Hematopoietic multipotent progenitor cell treated with erythropoietin and hydrocortisone succinate and interleukin-3 and kit ligand, for 4 days (in vitro differentiated cells): ENCODE measurements around the gene ZBTB47.

Source experiments
- DNase-seq: peaks from one replicate; pipeline ENCODE4 v3.0.0-alpha.2; 2015

ZBTB47 gene

DNA sequence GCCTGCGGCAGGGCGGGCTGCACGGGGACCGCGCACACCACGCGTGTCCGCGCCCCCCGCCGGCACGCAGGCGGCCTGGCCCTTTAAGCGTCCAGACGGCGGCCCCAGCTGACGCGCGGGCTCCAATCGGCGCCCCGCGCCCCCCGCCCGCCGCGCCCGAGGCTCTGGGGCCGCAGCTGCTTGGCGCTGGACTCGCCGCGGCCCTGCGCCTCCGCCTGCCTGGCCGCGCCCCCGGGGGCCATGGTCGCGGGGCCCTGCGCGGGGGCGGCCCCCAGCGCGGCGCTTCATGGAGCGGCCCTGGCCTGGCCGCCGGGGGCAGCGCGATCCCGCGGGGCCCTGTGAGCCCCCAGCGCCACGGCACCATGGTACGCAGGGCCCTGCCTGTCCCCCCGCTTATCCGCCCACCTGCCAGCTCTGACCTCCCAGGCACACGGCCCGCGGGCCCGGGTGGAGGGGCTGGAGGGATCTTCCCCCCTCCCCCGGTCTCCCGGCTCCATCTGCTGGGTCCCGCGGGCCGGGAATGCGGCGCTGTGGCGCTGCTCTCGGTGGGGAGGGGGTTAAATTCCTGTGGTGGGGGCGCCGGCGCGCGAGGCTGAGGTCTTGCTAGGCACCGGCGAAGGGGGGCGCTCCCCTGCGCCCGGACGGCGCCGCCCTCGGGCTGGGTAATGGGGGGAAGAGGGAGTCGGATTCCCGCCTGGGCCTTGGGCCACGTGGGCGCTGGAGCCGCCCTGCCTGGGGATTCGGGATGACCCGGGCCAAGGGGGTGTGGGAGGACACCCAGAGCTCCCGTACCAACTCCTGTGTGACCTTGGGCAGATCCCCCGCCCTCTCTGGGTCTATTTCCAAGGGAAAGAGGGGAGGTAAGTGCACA lies 1.1 kb downstream of the ZBTB47 start:
- DNase-seq, result peak; percentile 60

DNA sequence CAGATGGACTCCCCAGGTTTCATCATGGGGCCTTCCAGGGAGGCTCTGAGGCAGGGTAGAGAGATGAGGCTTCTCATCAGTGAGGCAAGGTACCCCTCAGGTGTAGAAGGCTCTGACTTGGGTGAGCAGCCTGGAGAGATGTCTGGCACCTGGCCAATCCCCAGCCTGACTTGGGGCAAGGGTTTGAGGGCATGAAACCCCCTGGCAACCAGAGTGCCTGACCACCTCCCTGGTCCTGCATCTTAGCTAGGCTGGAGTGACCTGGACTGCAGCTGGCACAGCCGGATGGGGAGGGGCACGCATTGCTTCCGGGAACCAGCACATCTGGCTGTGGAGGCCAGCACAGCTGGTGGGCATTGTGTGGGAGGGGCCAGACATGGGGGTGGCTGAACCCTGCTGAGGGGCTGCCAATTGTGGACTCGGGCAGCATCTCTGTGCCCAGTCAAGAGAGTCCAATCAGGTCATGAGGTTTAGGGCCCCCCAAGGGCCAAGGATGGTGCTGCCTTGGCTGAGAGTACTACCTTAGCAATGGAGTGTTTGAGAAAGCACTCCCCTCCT lies 1.9 kb downstream of the ZBTB47 start:
- DNase-seq, result no peak

DNA sequence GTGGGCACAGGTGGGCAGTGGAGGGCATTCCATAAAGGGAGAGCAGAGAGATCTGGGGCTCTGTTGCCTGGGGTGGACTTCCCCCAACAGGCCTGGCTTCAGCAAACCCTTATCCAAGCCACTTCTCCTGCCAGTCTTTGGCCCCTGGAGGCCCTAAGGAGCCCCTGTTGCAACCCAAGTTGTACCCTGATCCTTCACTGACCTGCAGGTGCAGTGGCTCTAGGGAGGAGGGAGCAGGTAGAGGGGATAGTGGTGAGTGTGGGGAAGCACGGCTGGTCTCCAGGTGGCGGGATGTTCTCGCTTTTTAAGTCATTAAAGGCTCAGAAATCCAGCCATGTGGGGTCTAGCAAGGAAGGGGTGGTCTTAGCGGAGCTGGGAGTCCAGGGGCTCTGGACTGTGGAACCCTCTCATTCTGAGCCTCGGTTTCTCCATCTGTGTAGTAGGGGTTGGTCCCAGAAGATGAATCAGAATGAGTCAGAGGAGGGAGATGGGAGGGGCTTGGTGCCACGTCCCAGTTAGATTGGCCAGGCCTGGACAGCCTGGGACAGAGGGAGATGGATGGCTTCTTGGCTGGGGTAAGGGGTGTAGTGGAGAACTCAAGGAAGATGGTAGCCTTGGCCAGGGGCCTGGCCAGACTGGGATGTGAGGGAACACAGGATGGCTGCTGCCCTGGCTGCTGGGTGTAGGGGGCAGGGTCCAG lies 2.6 kb downstream of the ZBTB47 start:
- DNase-seq, result no peak

DNA sequence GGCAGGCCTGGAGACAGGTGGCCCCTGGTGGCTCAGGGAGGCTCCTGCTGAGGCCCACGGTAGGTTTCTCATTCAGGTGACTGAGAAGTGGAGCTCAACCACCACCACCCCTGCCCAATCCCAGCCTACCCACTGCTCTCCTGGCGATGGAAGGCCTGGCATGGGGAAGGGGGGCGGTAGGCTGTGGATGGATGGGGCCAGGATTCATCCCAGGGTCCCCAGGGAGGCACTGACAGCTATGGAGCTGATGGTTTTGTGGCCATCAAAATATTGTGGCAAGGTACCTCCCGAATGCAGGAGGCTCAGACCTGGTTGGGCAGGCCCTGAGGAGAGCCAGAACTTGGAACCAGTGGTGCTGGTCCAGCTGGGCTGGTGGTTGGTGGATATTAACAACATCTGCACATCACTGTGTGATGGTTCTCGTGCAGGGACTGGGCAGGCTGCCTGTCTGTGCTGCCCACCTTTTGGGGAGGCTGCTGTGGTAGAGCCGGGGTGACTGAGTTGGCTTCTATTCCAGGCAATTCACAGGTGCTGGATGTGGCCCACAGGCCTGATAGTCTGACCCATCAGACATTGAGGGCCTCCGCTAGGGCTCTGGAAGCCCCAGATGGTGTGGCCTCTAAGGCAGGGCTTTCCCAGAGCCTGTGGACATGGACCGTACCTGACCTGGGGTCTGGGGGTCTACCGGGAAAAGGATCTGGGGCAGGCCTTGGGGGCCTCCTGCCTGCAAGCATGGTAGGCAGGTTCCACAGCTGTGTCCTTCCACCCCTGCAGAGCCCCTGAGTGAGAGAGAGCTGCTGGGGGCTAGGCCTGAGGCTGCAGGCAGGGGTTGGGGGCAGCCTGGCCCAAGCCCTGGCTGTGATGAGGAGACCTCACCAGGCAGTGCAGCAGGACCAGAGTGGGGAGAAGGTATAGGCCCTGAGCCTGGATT lies 3.4 kb downstream of the ZBTB47 start:
- no peak for DNase-seq

DNA sequence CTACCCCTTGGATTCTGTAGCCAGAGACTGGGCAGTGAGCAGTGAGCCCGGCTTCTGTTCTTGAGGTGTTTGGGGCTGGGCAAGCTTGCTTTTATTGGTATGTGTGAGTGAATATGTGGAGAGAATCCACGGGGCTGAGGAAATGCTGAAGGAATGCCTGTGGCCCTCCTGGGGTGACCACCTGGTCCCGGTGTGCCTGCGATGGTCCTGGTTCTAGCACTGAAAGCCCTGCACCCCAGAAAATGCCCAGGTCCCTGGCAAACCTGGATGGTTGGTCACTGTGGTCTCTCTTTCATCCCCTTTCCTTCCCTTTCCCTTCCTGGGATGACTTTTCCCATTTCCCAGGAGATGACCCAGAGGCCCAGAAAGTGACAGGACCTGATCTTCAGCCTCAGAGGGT lies 4.2 kb downstream of the ZBTB47 start:
- no peak for DNase-seq

DNA sequence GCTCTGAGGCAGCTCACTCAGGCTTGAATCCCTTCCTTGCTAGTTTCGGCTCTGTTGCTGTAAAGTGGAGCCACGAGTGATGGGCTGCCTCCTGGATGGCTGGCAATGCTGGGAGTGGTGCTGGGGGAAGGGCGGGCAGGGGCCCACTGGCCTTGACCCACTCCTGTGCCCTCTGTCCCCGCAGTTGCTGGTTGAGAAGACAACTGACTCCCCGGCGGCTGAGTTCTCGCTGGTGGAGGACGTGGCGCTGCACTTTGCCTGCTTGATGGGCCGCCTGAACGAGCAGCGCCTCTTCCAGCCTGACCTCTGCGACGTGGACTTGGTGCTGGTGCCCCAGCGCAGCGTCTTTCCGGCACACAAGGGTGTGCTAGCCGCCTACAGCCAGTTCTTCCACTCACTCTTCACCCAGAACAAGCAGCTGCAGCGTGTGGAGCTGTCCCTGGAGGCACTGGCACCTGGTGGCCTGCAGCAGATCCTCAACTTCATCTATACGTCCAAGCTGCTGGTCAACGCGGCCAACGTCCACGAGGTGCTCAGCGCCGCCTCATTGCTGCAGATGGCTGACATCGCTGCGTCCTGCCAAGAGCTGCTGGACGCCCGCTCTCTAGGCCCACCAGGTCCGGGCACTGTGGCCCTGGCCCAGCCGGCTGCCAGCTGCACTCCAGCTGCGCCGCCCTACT lies 4.7 kb downstream of the ZBTB47 start:
- no peak for DNase-seq

DNA sequence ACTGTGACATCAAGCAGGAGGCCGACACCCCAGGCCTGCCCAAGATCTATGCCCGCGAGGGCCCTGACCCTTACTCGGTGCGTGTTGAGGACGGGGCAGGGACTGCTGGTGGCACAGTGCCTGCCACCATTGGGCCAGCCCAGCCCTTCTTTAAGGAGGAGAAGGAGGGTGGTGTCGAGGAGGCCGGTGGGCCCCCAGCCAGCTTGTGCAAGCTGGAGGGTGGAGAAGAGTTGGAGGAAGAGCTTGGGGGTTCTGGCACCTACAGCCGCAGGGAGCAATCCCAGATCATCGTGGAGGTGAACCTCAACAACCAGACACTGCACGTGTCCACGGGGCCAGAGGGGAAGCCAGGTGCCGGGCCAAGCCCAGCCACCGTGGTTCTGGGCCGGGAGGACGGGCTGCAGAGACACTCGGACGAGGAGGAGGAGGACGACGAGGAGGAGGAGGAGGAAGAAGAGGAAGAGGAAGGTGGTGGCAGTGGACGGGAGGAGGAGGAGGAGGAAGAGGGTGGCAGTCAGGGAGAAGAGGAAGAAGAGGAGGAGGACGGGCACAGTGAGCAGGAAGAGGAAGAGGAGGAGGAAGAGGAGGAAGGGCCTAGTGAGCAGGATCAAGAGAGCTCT lies 5.4 kb downstream of the ZBTB47 start:
- DNase-seq, result no peak

DNA sequence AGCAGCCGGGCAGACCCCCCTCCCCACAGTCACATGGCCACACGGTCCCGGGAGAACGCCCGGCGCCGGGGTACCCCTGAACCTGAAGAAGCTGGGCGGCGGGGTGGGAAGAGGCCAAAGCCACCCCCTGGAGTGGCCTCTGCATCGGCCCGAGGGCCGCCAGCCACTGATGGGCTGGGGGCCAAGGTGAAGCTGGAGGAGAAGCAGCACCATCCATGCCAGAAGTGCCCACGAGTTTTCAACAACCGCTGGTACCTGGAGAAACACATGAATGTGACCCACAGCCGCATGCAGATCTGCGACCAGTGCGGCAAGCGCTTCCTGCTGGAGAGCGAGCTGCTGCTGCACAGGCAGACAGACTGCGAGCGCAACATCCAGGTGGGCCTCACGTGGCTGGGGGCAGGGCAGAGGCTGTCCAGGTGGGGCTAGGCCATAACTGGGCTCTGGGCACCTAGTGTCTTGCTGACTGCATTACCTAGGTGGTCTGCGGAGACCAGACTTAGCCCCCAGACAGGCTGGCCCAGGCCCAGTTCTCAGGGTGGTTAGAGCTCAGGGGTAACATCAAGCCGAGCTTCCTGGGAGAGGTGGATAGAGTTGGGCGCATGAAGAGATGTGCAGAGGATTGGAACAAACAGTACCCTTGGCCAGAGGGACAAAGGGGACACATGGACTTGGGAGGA lies 6.1 kb downstream of the ZBTB47 start:
- no peak for DNase-seq

DNA sequence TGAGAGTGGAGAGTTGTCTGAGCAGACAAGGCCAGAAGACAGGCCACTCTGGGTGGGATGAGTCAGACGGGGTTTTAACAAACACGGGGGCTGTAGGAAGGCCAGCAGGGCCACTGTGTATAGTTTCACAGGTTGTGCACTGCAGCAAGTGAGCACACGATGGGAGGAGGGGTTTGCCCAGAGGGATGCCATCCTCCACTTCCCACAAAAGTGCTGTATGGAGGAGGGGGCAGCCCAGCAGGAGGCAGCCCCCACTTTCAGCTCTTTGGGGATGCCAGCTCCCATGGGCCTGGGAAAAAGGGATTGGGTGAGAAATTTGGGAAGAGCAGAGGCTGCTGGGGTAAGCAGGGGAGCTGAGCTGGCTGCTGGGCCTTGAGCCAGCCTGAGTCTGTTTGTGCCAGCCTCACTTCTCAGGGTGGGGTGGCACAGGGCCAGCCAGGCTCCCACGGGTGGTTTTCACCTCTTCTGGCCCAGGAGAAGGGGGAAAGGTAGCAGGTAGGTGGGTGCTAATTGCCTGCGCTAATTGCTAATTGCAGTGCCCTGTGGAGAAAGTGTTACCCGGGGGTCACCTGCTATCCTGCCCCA lies 6.7 kb downstream of the ZBTB47 start:
- DNase-seq, result no peak

DNA sequence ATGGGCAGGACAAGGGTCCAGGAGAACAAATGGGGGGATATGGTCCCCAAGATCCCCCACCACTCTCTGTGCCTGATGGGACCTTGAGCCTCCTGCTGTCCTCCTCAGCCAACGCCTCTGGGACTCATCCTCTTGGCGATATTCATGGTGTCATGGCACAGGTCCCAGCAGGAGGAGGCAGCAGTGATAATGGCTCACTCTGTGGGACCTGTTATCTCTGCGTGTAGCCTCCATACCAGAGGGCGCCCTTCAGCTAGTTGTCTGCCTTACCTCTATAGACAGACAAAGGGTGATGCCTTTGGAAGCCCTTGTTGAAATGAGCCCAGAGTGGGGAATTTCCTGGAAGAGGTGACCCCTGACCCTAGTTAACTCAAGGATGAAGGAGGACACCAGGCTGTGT lies 7.4 kb downstream of the ZBTB47 start:
- DNase-seq, result peak; percentile 71

DNA sequence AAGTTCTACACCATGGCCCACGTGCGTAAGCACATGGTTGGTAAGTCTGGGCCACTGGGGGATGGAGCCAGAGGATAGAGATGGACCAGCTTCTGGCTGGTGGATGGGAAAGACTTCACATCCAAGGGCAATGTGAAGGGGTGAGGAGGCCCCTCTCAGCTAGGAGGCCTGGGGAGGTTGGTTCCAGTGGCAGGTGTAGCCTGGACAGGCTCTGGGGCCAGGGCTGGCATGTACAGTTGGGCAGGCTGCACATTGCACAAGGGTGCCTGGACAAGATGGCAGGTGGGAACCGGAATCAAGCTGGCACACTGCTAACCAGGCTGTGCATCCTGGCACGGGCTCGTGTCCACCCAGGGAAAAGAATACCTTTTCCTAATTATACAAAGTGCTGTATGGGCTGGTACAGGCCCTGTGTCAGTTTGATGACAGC lies 8.1 kb downstream of the ZBTB47 start:
- DNase-seq, result no peak

DNA sequence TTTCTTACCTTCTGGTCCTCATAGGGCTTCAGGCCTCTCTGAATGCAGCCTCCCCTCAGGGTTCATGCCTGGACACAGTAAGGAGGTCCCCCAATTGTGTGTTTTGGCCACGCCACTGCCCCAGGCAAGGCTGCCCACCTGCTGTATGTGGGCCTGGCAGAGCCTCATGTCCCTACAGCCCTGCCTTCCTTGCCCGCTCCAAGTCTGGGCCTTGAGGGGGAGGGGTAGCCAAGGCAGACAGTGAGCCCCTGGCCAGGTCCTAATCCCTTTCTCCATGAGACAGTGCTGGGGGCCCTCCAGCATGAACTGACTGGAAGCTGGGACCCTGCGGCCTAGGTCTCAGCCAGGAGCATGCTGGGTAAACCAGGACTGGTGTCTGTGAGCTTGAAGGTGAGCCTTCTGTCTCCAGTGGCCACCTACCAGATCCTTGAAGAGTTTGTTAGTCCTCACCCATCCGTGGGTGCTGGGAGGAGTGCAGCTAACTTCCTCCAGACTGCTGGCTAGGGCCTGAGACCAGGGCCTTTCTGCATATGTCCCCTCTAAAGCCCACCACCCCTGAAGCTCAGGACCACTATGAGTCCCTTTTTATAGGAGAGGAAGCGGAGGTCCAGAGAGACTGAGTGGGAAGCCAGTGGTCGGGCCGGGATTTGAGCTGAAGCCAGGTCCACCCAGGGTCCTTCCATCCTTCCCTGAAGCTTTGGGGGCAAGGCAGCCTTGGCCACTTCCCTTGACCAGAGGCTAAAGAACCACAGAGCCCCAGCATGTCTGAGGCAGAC lies 8.7 kb downstream of the ZBTB47 start:
- DNase-seq, result no peak

DNA sequence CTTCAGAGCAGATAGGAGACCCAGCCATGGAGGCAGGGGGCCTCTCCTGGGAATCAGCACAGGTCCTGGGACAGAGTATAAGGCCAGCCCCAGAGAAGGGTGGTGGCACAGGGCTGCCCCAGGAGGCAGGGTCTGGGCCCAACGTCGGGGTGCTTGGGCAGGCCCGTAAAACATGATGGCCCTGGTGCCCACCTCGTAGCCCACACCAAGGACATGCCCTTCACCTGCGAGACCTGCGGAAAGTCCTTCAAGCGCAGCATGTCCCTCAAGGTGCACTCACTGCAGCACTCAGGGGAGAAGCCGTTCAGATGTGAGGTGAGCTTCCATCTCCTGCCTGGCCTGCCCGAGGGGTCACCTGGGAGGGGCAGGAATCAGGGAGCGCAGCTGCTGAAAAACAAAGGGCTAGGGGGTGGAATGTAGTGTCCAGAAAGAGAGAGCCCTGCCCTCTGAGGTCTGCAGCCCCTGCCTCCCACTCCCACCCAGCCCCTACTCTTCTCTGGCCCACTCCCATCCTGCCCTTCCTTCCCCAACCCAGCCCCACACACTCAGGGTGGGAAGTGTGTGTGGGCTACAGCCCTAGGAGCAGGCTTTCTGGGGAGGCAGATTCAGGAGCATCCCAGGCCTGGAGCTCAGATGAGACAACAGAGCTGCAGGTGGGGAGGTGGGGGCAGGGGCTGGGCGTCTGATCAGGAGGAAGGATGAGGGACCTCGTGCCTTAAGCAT lies 9.5 kb downstream of the ZBTB47 start:
- DNase-seq, result no peak

DNA sequence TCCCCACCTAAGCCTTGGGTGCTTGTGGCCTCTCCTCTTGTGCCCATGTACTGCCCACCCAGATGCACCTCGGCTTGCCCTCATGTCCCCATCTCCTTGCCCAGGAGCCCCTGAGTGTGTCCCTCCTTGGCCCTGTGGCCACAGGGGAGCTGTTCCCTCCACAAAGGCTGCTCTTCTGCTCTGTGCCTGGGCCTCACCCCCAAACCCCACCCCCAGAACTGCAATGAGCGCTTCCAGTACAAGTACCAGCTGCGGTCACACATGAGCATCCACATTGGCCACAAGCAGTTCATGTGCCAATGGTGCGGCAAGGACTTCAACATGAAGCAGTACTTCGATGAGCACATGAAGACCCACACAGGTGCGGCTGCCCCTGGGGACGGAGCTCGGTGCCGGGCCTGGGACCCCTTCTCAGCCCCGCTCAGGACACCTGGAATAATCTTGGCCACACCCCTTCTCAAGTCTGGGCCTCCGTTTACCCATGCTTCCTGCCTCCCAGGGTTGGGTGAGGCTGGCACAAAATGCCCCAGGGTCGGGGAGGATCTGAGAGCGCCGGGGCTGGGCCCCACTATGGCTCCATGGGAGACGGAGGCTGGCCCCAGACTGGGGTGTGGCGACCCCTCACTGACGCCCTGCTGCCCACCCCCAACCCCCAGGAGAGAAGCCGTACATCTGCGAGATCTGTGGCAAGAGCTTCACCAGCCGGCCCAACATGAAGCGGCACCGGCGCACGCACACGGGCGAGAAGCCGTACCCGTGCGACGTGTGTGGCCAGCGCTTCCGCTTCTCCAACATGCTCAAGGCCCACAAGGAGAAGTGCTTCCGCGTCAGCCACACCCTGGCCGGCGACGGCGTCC lies 10.3 kb downstream of the ZBTB47 start:
- no peak for DNase-seq

DNA sequence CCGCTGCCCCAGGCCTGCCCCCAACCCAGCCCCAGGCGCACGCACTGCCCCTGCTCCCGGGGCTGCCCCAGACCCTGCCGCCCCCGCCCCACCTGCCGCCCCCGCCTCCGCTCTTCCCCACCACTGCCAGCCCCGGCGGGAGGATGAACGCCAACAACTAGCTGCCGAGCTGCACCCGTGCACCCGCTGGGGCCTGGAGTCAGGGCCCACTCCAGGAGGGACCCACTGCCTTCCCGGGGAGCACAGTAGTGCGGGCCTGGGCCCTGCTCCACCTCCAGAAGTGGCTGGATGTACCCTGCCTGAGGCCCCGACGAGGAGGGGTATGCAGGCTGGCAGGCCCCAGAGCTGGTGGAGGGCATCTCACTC lies 10.9 kb downstream of the ZBTB47 start:
- no peak for DNase-seq

DNA sequence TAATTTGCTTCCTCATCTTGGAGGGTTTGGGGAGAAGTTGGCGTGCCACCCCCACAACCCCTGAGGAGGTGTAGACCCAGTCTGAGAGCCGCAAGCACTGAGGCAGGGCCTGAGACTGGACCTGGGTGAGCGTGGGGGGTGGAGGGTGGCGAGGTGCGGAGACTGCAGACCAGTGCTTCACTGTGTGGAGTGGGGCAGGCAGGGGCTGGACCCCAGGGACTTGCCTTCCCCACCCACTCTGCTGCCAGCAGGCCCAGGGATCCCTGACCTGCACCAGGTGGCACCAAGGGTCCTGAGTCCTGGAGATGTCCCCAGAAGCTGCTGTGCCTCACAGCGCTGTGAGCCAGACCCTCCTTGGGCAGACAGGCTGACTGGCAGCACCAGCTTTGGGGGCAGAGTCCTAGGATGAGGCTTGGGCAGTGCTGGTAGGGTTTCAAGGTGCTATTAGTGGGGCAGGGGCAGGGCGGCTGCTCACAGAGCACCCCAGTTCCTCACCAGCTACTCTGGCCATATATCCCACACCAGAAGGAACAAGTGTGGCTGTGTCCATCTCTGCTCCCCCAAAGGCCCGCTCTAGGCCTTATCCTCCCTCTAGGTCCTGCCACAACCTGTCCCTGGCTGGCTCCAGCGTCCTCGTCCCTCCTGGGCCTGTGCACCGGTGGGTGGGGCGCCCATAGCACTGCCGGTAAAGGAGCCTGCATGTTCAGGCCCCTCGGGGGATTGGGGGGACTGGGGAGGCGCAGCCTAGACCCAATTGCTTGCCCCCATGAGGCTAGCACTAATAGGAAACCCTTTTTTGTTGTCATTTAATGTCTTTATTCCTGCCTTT lies 11.8 kb downstream of the ZBTB47 start:
- DNase-seq, result no peak

DNA sequence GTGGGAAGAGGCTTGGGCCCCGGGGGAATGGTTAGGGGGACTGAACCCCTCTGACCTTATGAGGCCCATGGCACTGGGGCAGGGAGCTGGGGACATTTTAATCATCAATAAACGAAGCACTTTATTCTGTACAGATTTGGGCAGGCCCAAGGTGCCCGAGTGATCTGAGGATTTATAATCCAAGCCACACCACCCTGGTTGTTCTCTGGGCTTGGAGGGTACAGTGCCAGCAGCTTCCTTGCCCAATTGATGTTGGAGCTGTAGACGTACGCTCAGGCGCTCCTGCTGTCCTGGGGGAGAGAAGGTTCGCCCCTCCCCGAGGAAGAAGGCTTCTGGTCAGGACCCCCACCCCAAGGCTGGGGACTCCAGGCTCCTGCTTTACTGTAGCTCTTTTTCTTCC lies 12.5 kb downstream of the ZBTB47 start:
- no peak for DNase-seq
